Measurements from ENCODE around the gene ABCB9.

- no peak for TF ChIP-seq EZH2 (IDR thresholded peaks at IDR 0.05; ENCODE audit: insufficient read depth, low read length)
- no peak for TF ChIP-seq CTCF (IDR thresholded peaks at IDR 0.05; ENCODE audit: insufficient read depth, low read depth, low read length)
Measured at GRCh38 chr12:122965321-122965751, 927 bp downstream of the ABCB9 start.
